ENCODE data around the gene FAM177A1. TPM values are rescaled to one million over a fixed set of nuclear protein-coding genes. Genes with fewer than 3 reads are reported as not detected.
"Not testable (repeated sequence)": the region's sequence is repeated elsewhere in the genome, so short reads cannot be mapped to it uniquely, and the experiment has no call there.

FAM177A1 gene
- polyA plus RNA-seq, 1 donor from 2014 or later: 124 TPM

DNA sequence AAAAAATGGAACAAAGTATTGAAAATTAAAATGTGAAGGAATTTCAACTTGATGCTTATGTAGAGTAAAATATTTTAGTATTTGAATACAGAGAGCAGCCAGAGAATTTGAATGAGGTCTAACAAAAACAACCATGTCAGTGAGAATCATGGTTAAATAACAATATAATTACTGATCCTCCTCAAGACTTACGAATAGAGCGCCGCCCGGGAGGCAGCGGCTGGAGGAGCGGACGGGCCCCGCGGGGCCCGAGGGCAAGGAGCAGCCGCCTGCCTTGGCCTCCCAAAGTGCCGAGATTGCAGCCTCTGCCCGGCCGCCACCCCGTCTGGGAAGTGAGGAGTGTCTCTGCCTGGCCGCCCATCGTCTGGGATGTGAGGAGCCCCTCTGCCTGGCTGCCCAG is 7.8 kb upstream of the FAM177A1 start:
- not testable (repeated sequence) for H3K27ac ChIP-seq (ENCODE audit: low read length); H3K4me2 ChIP-seq (ENCODE audit: low read length); H3K27me3 ChIP-seq (ENCODE audit: insufficient read depth, low read depth, low read length); H3K9me2 ChIP-seq (ENCODE audit: insufficient read depth, low read length); H3K79me2 ChIP-seq (replicated peaks; ENCODE audit: insufficient read depth, low read length); H3F3A ChIP-seq (ENCODE audit: insufficient read depth, low read length, poor library complexity, severe bottlenecking); H3K9me3 ChIP-seq (ENCODE audit: low read length); H3K36me3 ChIP-seq (ENCODE audit: insufficient read depth, low read length); H2AFZ ChIP-seq (ENCODE audit: low read depth, low read length); H4K20me1 ChIP-seq (ENCODE audit: insufficient read depth); H3K4me3 ChIP-seq (ENCODE audit: low read length); H3K9ac ChIP-seq (ENCODE audit: low read length)

DNA sequence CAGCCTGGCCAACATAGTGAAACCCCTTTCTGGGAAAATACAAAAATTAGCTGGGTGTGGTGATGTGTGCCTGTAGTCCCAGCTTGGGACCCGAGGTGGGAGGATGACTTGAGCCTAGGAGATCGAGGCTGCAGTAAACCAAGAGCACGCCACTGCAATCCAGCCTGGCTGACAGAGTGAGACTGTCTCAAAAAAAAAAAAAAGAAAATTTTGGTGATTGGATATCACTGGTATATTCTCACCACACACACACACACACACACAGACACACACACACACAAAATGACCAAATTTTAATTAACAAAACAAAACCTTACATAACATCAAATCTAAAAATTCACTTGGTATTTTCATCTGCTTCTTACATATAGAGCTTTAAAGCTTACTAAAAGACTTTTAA is 3.4 kb upstream of the FAM177A1 start:
- Histone ChIP-seq H4K20me1 (ENCODE audit: insufficient read depth) (no peaks in the 10 kb centered on the region), H3K9ac (ENCODE audit: low read length) (no peak overlapping the region), H3F3A (ENCODE audit: insufficient read depth, low read length, poor library complexity, severe bottlenecking) (no peaks in the 10 kb centered on the region), H3K27ac (ENCODE audit: low read length) (no peak overlapping the region), H3K9me3 (ENCODE audit: low read length) (no peaks in the 10 kb centered on the region), H3K4me3 (ENCODE audit: low read length) (no peak overlapping the region), H3K79me2 (replicated peaks; ENCODE audit: insufficient read depth, low read length) (peaks cover under 1% of the 10 kb centered on the region), H3K9me2 (ENCODE audit: insufficient read depth, low read length) (no peaks in the 10 kb centered on the region), H3K36me3 (ENCODE audit: insufficient read depth, low read length) (no peaks in the 10 kb centered on the region), H3K27me3 (ENCODE audit: insufficient read depth, low read depth, low read length) (no peaks in the 10 kb centered on the region), H2AFZ (ENCODE audit: low read depth, low read length) (no peak overlapping the region), H3K4me2 (ENCODE audit: low read length) (no peak overlapping the region)
- no peak for TF ChIP-seq RAD21 (conservative IDR thresholded peaks at IDR 0.05)
- no peak for TF ChIP-seq TAF1 (IDR thresholded peaks at IDR 0.05; ENCODE audit: low read depth)
- TF ChIP-seq CTCF (IDR thresholded peaks at IDR 0.05; ENCODE audit: poor library complexity, severe bottlenecking): no peak
- TF ChIP-seq EZH2 (IDR thresholded peaks at IDR 0.05; ENCODE audit: borderline replicate concordance, insufficient read depth, low read length, poor library complexity, severe bottlenecking): no peak
- TF ChIP-seq REST (IDR thresholded peaks at IDR 0.05; ENCODE audit: borderline replicate concordance): no peak
- TF ChIP-seq POLR2AphosphoS5 (IDR thresholded peaks at IDR 0.05): no peak
- no peak for TF ChIP-seq EP300 (conservative IDR thresholded peaks at IDR 0.05; ENCODE audit: poor library complexity, severe bottlenecking)
- TF ChIP-seq SMC3 (conservative IDR thresholded peaks at IDR 0.05; ENCODE audit: poor library complexity): no peak
- no peak for TF ChIP-seq MXI1 (conservative IDR thresholded peaks at IDR 0.05; ENCODE audit: poor library complexity, severe bottlenecking)

- H4K20me1 ChIP-seq (ENCODE audit: insufficient read depth): no peaks in the 10 kb centered on the region
These were observed 3.0 kb upstream of the FAM177A1 start for GRCh38 chr14:35043046-35043445.

More at GRCh38 chr14:35043046-35043445, 3.0 kb upstream of the FAM177A1 start:
- Histone ChIP-seq H3K4me3 (ENCODE audit: low read length) (no peak overlapping the region), H3K79me2 (replicated peaks; ENCODE audit: insufficient read depth, low read length) (peaks cover 5% of the 10 kb centered on the region), H3K4me2 (ENCODE audit: low read length) (no peak overlapping the region), H3K27me3 (ENCODE audit: insufficient read depth, low read depth, low read length) (no peaks in the 10 kb centered on the region), H3K9ac (ENCODE audit: low read length) (no peak overlapping the region), H2AFZ (ENCODE audit: low read depth, low read length) (no peak overlapping the region), H3K9me2 (ENCODE audit: insufficient read depth, low read length) (no peaks in the 10 kb centered on the region), H3K27ac (ENCODE audit: low read length) (no peak overlapping the region), H3K9me3 (ENCODE audit: low read length) (no peaks in the 10 kb centered on the region), H3K36me3 (ENCODE audit: insufficient read depth, low read length) (no peaks in the 10 kb centered on the region), H3F3A (ENCODE audit: insufficient read depth, low read length, poor library complexity, severe bottlenecking) (no peaks in the 10 kb centered on the region)
- TF ChIP-seq TAF1 (IDR thresholded peaks at IDR 0.05; ENCODE audit: low read depth): no peak
- TF ChIP-seq RAD21 (conservative IDR thresholded peaks at IDR 0.05): no peak
- no peak for TF ChIP-seq REST (IDR thresholded peaks at IDR 0.05; ENCODE audit: borderline replicate concordance)
- TF ChIP-seq CTCF (IDR thresholded peaks at IDR 0.05; ENCODE audit: poor library complexity, severe bottlenecking): no peak
- TF ChIP-seq EP300 (conservative IDR thresholded peaks at IDR 0.05; ENCODE audit: poor library complexity, severe bottlenecking): no peak
- TF ChIP-seq MXI1 (conservative IDR thresholded peaks at IDR 0.05; ENCODE audit: poor library complexity, severe bottlenecking): no peak

Measured in neural cell (in vitro differentiated cells).